HK-2 (cell line): ENCODE measurements around the gene TGM1.
"Not testable (repeated sequence)": the region's sequence is repeated elsewhere in the genome, so short reads cannot be mapped to it uniquely, and the experiment has no call there.

Source experiments
- DNase-seq: peaks from one replicate; pipeline ENCODE4 v3.0.0-alpha.2; 2018; ENCODE audit not compliant: unreplicated experiment

The TGM1 gene

GRCh38 chr14:24254630-24255392 is 8.2 kb downstream of the TGM1 start:
- DNase-seq = no peak

GRCh38 chr14:24253936-24254335 is 9.0 kb downstream of the TGM1 start:
- DNase-seq = no peak

- no peak for DNase-seq
These were observed 10.5 kb downstream of the TGM1 start for GRCh38 chr14:24252289-24253124.

- DNase-seq = peak; percentile 53
These were observed 11.1 kb downstream of the TGM1 start for GRCh38 chr14:24251880-24252288.

GRCh38 chr14:24250354-24250753 is 12.6 kb downstream of the TGM1 start:
- DNase-seq = no peak

GRCh38 chr14:24249230-24250021 is 13.6 kb downstream of the TGM1 start:
- DNase-seq = no peak

- DNase-seq = no peak
These were observed 15.6 kb downstream of the TGM1 start for GRCh38 chr14:24247422-24247821.

- no peak for DNase-seq
These were observed 16.2 kb downstream of the TGM1 start for GRCh38 chr14:24246765-24247212.

GRCh38 chr14:24245350-24245749 is 17.6 kb downstream of the TGM1 start:
- DNase-seq = not testable (repeated sequence)

- DNase-seq = peak; percentile 65
These were observed 19.6 kb downstream of the TGM1 start for GRCh38 chr14:24243336-24243836.

GRCh38 chr14:24241829-24242443 is 21.0 kb downstream of the TGM1 start:
- peak; percentile 91 for DNase-seq

GRCh38 chr14:24240110-24240918 is 22.7 kb downstream of the TGM1 start:
- no peak for DNase-seq

GRCh38 chr14:24238527-24239037 is 24.4 kb downstream of the TGM1 start:
- DNase-seq = no peak

- DNase-seq = no peak
These were observed 24.9 kb downstream of the TGM1 start for GRCh38 chr14:24238123-24238522.

GRCh38 chr14:24237463-24237955 is 25.5 kb downstream of the TGM1 start:
- no peak for DNase-seq

GRCh38 chr14:24236689-24237462 is 26.1 kb downstream of the TGM1 start:
- no peak for DNase-seq

- no peak for DNase-seq
These were observed 26.9 kb downstream of the TGM1 start for GRCh38 chr14:24235804-24236688.
